ENCODE results near the gene RAB14.

DNA sequence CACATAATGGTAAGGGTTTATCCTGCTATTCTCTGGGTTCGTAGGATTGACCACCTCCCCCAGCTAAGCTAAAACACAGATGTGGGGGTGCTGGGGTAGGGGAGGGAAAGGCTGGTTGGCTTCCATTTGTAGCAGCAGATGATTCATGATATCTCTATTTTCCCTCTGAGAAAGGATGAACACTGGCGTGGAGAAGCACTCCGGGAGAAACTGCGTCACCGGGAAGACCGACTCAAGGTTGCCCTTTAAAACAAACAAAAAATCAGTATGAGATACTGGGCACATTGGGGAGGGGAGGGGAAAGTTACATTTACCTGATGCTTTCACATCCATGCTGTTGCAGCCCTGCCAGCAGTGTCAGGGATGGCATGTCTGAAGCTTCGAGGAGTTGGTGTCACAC, 28.2 kb downstream of the RAB14 start:
- TF ChIP-seq, protein P1, sequence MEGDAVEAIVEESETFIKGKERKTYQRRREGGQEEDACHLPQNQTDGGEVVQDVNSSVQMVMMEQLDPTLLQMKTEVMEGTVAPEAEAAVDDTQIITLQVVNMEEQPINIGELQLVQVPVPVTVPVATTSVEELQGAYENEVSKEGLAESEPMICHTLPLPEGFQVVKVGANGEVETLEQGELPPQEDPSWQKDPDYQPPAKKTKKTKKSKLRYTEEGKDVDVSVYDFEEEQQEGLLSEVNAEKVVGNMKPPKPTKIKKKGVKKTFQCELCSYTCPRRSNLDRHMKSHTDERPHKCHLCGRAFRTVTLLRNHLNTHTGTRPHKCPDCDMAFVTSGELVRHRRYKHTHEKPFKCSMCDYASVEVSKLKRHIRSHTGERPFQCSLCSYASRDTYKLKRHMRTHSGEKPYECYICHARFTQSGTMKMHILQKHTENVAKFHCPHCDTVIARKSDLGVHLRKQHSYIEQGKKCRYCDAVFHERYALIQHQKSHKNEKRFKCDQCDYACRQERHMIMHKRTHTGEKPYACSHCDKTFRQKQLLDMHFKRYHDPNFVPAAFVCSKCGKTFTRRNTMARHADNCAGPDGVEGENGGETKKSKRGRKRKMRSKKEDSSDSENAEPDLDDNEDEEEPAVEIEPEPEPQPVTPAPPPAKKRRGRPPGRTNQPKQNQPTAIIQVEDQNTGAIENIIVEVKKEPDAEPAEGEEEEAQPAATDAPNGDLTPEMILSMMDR (IDR thresholded peaks at IDR 0.05), result no peak
- TF ChIP-seq POLR2A (IDR thresholded peaks at IDR 0.05), result no peak

Data from testis (tissue), 2 donors.